ENCODE data around the gene WBP2NL.

The WBP2NL gene

DNA sequence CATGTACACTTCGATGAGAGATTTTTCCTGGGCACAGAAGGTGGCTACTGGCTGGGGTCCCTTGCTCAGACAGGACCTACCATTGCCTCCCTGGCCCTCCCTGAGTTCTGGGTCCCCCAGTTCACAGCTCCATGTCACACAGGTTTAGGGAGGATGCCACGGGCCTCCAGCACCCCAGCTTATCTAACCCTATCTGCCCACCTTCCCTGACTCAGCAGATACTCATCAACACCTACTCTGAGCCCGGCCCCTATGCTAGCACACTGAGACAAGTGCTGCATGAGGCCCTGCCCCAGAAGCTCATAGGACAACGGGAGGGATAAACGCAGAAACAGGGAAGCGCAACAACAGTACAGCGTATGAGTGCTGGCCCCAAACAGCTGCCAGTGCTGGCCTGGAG lies 62.5 kb downstream of the WBP2NL start:
- H4K20me1 ChIP-seq (ENCODE audit: insufficient read depth), result no peaks in the 10 kb centered on the region
- no peak overlapping the region for H3K4me3 ChIP-seq (IDR thresholded peaks at IDR 0.05; ENCODE audit: insufficient read depth, low read depth, low read length)
- no peaks in the 10 kb centered on the region for H3K79me2 ChIP-seq (ENCODE audit: insufficient read depth, low read depth)
- H3K36me3 ChIP-seq (ENCODE audit: insufficient read depth), result no peaks in the 10 kb centered on the region
- H3K27me3 ChIP-seq (ENCODE audit: insufficient read depth, low read depth), result no peaks in the 10 kb centered on the region
- H3K4me1 ChIP-seq (ENCODE audit: low read depth, poor library complexity, severe bottlenecking), result no peaks in the 10 kb centered on the region
- TF ChIP-seq, protein P1, sequence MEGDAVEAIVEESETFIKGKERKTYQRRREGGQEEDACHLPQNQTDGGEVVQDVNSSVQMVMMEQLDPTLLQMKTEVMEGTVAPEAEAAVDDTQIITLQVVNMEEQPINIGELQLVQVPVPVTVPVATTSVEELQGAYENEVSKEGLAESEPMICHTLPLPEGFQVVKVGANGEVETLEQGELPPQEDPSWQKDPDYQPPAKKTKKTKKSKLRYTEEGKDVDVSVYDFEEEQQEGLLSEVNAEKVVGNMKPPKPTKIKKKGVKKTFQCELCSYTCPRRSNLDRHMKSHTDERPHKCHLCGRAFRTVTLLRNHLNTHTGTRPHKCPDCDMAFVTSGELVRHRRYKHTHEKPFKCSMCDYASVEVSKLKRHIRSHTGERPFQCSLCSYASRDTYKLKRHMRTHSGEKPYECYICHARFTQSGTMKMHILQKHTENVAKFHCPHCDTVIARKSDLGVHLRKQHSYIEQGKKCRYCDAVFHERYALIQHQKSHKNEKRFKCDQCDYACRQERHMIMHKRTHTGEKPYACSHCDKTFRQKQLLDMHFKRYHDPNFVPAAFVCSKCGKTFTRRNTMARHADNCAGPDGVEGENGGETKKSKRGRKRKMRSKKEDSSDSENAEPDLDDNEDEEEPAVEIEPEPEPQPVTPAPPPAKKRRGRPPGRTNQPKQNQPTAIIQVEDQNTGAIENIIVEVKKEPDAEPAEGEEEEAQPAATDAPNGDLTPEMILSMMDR (conservative IDR thresholded peaks at IDR 0.05; ENCODE audit: low read depth, low read length), result no peak
- H2AFZ ChIP-seq (ENCODE audit: low read depth), result no peak overlapping the region
- no peak overlapping the region for H3K9ac ChIP-seq
- H3K4me2 ChIP-seq, result no peak overlapping the region
- H3K27ac ChIP-seq, result no peak overlapping the region

GRCh38 chr22:42062506-42063170 lies 64.0 kb downstream of the WBP2NL start:
- H3K79me2 ChIP-seq (ENCODE audit: insufficient read depth, low read depth), result no peaks in the 10 kb centered on the region
- H3K4me2 ChIP-seq, result no peak overlapping the region
- H3K9ac ChIP-seq, result no peak overlapping the region
- TF ChIP-seq, protein P1 (conservative IDR thresholded peaks at IDR 0.05; ENCODE audit: low read depth, low read length), result no peak
- no peak overlapping the region for H2AFZ ChIP-seq (ENCODE audit: low read depth)
- no peaks in the 10 kb centered on the region for H3K36me3 ChIP-seq (ENCODE audit: insufficient read depth)
- no peak overlapping the region for H3K27ac ChIP-seq
- H3K4me3 ChIP-seq (IDR thresholded peaks at IDR 0.05; ENCODE audit: insufficient read depth, low read depth, low read length), result no peak overlapping the region
- no peaks in the 10 kb centered on the region for H3K4me1 ChIP-seq (ENCODE audit: low read depth, poor library complexity, severe bottlenecking)
- H3K27me3 ChIP-seq (ENCODE audit: insufficient read depth, low read depth), result no peaks in the 10 kb centered on the region
- no peaks in the 10 kb centered on the region for H4K20me1 ChIP-seq (ENCODE audit: insufficient read depth)

DNA sequence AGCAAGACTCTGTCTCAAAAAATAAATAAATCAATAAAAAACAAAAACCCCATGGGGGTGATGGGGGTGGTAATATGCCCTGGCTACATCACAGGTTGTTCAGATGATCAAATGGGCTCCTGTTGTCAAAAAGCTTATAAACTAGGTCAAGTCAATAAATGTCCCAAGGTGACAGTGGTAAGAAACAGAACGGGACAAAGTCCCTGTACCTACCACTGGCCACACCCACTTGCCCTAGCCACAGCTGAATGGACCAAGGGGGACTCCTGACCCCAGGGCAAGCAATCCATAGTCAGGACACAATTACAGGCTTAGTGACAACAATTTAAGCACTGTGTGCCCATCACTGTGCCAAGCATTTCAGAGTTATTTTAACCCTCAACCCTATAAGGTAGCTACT lies 66.0 kb downstream of the WBP2NL start:
- Histone ChIP-seq H3K27ac (no peak overlapping the region), H3K4me1 (ENCODE audit: low read depth, poor library complexity, severe bottlenecking) (peaks cover 2% of the 10 kb centered on the region), H3K4me2 (no peak overlapping the region), H2AFZ (ENCODE audit: low read depth) (no peak overlapping the region), H3K79me2 (ENCODE audit: insufficient read depth, low read depth) (no peaks in the 10 kb centered on the region), H4K20me1 (ENCODE audit: insufficient read depth) (no peaks in the 10 kb centered on the region), H3K9ac (no peak overlapping the region), H3K27me3 (ENCODE audit: insufficient read depth, low read depth) (no peaks in the 10 kb centered on the region), H3K36me3 (ENCODE audit: insufficient read depth) (no peaks in the 10 kb centered on the region), H3K4me3 (IDR thresholded peaks at IDR 0.05; ENCODE audit: insufficient read depth, low read depth, low read length) (no peak overlapping the region)
- TF ChIP-seq, protein P1 (conservative IDR thresholded peaks at IDR 0.05; ENCODE audit: low read depth, low read length), result no peak

DNA sequence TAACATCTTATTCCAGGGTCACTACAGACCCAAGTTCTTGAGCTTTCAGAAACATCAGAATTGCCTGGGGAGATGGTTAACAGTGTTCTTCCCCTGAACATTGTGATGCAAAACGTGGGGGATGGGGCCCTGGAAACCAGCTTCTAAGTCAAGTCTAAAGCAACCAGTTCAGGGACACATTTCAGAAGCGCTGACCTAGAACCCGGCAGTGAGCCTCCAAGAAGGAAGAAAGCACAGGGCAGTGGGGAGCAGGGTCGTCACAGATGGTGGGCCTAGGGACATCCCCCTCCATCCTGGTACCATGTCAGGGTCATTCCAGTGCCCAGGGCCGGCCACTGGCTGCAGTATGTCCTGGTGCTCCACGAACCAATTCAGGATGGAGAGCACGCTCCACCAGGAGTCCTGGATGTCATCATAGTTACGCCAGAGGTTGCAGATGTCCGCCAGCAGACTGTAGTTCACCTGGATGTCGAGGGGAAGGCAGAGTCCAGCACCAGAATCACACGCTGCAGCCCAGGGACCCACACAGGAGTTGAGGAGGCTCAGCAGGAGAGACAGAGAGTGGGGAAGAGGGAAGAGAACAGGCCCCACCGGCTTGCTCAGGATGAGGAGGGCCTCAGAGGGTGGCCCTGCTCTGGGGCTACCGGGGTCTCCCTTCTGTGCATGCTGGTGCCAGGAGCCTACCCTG lies 67.0 kb downstream of the WBP2NL start:
- no peak overlapping the region for H3K9ac ChIP-seq
- H3K4me3 ChIP-seq (IDR thresholded peaks at IDR 0.05; ENCODE audit: insufficient read depth, low read depth, low read length), result no peak overlapping the region
- H3K4me1 ChIP-seq (ENCODE audit: low read depth, poor library complexity, severe bottlenecking), result peaks cover 6% of the 10 kb centered on the region
- H3K27me3 ChIP-seq (ENCODE audit: insufficient read depth, low read depth), result no peaks in the 10 kb centered on the region
- H3K79me2 ChIP-seq (ENCODE audit: insufficient read depth, low read depth), result no peaks in the 10 kb centered on the region
- no peaks in the 10 kb centered on the region for H4K20me1 ChIP-seq (ENCODE audit: insufficient read depth)
- H3K4me2 ChIP-seq, result no peak overlapping the region
- H2AFZ ChIP-seq (ENCODE audit: low read depth), result no peak overlapping the region
- no peaks in the 10 kb centered on the region for H3K36me3 ChIP-seq (ENCODE audit: insufficient read depth)
- TF ChIP-seq, protein P1 (conservative IDR thresholded peaks at IDR 0.05; ENCODE audit: low read depth, low read length), result no peak
- no peak overlapping the region for H3K27ac ChIP-seq

Data from KMS-11 (cell line).